Peyer's patch (tissue), 4 donors: ENCODE data around the gene APOBEC3A.

ENCODE experiments used
- CTCF ChIP-seq, 6 experiments: fragments of 450-650 bp in 4 of 6; fragments of 200-600 bp in 2 of 6; sonication (generic) in 1 of 6; IDR thresholded peaks; one replicate each; pipeline ENCODE4 v1.5.1; 2017 to 2019; ENCODE audit warnings: antibody characterized with exemption in 6 of 6, mild to moderate bottlenecking in 3 of 6, moderate library complexity in 1 of 6
- POLR2A ChIP-seq, 2 donors: fragments of 450-650 bp; IDR thresholded peaks; one replicate each; pipeline ENCODE4 v1.5.1; 2017; ENCODE audit warnings: antibody characterized with exemption in 2 of 2, mild to moderate bottlenecking in 2 of 2, moderate library complexity in 2 of 2

GRCh38 chr22:38949889-38950405 lies 7.5 kb upstream of the APOBEC3A start:
- TF ChIP-seq CTCF (IDR thresholded peaks at IDR 0.05): no peak
- TF ChIP-seq POLR2A (IDR thresholded peaks at IDR 0.05): no peak
